Fibroblast of villous mesenchyme (primary cell): Measurements from ENCODE around the gene CST1. TPM values are rescaled to one million over a fixed set of nuclear protein-coding genes. Genes with fewer than 3 reads are reported as not detected.
"Not testable (repeated sequence)": the region's sequence is repeated elsewhere in the genome, so short reads cannot be mapped to it uniquely, and the experiment has no call there.

Experiments used
- DNase-seq: peaks from one replicate; pipeline ENCODE4 v3.0.0-alpha.2; 2010; ENCODE audit warnings: low read depth
- H3K4me3 ChIP-seq: 2 replicates; pipeline ENCODE4 v1.5.1; 2011; ENCODE audit warnings: low read depth, mild to moderate bottlenecking, low read length
- total RNA-seq: library from RNA; depleted of rRNA; stranded (reverse); fragments of >200 nt; gene quantifications from 2 replicates; pipeline ENCODE4 v1.2.3, GENCODE V29; 2012
- TF ChIP-seq, protein P1 (sequence below): IDR thresholded peaks from 2 replicates; pipeline ENCODE4 v1.5.1; 2012; ENCODE audit warnings: low read depth, mild to moderate bottlenecking, low read length; ENCODE audit not compliant: insufficient read depth

The CST1 gene
- total RNA-seq, 1 donor, result 3.9 TPM

DNA sequence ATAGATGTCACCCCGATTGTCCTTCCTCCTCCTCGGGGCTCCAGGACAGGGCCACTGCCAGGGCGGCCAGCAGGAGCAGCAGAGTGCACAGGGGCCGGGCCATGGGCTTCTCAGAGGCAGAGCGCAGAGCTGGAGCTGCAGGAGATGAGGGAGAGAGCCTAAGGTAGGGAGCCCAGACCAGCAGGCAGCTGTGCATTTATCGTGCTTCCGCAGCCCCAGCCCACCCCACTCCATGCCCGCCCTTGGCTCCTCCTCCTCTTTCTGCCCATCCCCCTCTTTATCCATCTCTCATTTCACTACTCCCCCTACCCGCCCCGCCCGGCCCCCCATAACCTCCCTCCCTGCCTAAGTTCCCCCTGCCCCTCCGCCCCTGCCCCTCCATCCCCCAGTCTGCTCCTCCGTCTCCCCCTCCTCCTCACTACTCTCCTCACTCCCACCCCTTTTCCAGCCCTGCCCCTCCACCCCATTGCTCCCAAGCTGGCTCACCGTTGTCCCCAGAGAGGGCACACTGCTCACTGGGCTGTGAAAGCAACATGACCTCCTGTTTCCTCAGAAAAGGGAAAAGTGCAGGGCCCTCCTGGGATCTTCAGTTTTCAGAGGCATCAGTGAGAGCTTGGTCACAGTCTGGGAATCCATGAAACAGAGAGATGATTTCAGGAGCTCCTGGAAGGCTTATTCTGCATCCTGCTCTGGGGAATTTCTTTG lies 25.5 kb upstream of the CST1 start:
- no peak for DNase-seq
- H3K4me3 ChIP-seq, result no peak overlapping the region
- TF ChIP-seq, protein P1, sequence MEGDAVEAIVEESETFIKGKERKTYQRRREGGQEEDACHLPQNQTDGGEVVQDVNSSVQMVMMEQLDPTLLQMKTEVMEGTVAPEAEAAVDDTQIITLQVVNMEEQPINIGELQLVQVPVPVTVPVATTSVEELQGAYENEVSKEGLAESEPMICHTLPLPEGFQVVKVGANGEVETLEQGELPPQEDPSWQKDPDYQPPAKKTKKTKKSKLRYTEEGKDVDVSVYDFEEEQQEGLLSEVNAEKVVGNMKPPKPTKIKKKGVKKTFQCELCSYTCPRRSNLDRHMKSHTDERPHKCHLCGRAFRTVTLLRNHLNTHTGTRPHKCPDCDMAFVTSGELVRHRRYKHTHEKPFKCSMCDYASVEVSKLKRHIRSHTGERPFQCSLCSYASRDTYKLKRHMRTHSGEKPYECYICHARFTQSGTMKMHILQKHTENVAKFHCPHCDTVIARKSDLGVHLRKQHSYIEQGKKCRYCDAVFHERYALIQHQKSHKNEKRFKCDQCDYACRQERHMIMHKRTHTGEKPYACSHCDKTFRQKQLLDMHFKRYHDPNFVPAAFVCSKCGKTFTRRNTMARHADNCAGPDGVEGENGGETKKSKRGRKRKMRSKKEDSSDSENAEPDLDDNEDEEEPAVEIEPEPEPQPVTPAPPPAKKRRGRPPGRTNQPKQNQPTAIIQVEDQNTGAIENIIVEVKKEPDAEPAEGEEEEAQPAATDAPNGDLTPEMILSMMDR, result no peak

DNA sequence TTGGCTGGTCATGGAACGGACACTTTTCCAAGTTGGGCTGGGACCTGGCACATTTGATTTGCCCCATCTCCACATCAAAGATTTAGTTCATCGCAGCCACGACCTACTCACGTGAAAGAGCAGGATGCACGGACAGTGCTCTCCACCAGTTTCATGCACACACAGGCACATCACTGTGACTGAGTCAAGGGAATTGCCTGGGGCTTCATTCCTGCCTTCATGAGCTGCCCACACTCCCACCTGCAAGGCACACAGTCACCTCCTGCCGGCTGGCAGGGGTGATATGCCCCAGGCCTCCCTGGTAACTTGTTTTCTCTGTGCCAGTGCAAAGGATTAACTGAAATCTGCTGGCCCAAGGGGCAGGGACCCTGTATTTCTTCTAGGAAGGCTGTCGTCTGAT lies 23.3 kb upstream of the CST1 start:
- TF ChIP-seq, protein P1, result no peak

DNA sequence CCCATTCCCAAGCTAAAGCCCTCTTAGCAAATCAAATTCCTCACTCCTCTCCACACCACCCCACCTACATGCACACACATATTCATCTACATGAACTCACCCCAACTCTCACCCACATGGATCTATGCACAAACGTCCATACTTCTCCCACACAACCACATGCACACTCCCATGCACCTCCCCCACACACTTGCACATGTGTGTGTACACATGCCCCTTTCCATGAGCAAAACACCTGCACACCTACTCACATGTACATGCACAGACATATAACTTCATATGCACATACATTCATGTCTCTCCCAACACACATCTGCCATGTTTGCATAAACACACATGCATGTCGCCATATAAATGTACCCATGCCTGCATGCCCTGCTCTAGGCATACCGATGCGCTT lies 22.8 kb upstream of the CST1 start:
- no peak overlapping the region for H3K4me3 ChIP-seq
- TF ChIP-seq, protein P1, result no peak
- no peak for DNase-seq

More for the DNA sequence above, 23.3 kb upstream of the CST1 start:
- H3K4me3 ChIP-seq, result no peak overlapping the region
- DNase-seq, result no peak

DNA sequence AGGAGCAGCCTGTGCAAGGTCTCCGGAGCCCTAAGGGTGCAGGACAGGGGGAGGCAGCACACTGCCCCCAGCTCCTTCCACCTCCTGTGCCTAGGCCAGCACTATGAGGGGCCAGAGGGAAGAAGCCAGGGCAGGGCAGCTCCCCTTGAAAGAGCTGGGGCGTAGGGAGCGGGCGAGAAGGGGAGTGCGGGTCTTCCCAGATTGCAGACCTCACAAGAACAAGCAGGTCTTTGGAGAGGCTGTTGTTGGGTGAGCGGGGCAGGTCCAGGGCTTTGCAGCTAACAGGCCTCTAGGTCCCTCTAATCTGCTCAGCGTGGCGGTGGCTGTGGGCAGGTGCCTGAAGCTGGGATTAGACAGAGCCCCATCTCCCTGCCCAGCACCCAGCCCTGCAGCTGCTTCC lies 22.4 kb upstream of the CST1 start:
- no peak for DNase-seq
- TF ChIP-seq, protein P1, result no peak
- H3K4me3 ChIP-seq, result no peak overlapping the region

DNA sequence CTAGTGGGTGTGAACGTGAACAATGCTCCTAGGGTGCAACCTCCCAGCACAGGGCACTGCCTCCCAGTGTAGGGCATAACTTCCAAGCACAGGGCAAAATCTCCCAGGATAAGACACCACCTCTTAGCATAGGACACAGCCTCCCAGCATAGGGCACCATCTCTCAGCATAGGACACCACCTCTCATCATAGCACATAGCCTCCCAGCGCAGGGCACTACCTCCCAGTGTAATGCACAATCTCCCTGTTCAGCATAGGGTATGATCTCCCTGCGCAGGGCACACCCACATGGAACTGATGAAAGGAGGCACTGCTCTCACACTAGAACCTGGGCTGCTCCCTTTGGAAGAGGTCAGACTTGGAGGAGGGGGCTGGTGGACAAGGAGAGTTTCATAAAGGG lies 21.3 kb upstream of the CST1 start:
- H3K4me3 ChIP-seq, result no peak overlapping the region
- TF ChIP-seq, protein P1, result no peak
- no peak for DNase-seq

DNA sequence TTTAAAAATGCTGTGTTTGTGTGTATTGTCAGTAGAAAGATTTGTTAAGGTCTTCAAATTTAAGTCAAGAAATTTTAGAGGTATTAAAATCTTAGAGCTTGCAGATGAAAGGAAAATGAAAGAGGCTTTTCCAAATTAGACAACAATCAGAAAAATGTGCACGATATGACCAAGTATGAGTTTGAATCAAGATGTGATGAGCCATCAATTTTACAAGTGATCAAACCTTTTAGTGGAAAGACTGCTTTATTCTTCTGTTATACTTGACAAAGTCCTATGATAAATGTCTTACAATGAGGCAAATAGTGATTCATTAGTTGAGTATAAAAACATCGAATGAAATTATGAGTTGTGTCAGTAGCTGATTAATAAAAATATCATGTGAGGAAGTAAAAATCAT lies 19.6 kb upstream of the CST1 start:
- H3K4me3 ChIP-seq, result no peak overlapping the region
- no peak for DNase-seq
- TF ChIP-seq, protein P1, result no peak

DNA sequence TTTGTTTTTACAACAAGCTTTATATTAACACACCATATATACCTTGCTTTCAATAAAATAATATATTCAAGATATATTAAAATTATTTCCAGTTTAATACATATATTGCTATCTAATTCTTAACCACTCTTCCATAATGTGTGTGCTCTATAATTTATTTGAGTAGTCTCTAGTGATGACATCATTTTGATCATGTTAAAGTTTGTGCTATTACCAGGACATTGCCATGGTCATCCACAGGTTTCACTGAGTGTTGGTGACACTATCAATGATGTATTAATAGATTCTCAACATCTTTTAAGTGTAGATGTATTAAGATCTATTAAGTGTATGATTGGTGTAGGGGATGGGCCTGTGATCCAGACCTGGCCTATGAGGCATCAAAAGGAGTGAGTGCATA lies 17.8 kb upstream of the CST1 start:
- not testable (repeated sequence) for H3K4me3 ChIP-seq, DNase-seq
